Suprapubic skin (tissue), 4 donors: ENCODE data around the gene UGT2A1.

ENCODE experiments used
- POLR2A ChIP-seq, 2 donors: fragments of 450-650 bp; IDR thresholded peaks; one replicate each; pipeline ENCODE4 v1.6.1; 2017; ENCODE audit warnings: antibody characterized with exemption in 2 of 2, mild to moderate bottlenecking in 2 of 2, moderate library complexity in 2 of 2
- POLR2AphosphoS5 ChIP-seq, 3 donors: sonication (generic); formaldehyde crosslinking; IDR thresholded peaks; one replicate each; pipeline ENCODE4 v1.6.1; 2017; ENCODE audit warnings: antibody characterized with exemption in 3 of 3
- TF ChIP-seq, protein P1 (sequence below), 2 donors: fragments of 200-600 bp in 1 of 2; fragments of 450-650 bp in 1 of 2; sonication (generic) in 1 of 2; IDR thresholded peaks; one replicate each; pipeline ENCODE4 v1.5.1; 2016 to 2019; ENCODE audit warnings: antibody characterized with exemption in 2 of 2, mild to moderate bottlenecking in 1 of 2, moderate library complexity in 1 of 2

DNA sequence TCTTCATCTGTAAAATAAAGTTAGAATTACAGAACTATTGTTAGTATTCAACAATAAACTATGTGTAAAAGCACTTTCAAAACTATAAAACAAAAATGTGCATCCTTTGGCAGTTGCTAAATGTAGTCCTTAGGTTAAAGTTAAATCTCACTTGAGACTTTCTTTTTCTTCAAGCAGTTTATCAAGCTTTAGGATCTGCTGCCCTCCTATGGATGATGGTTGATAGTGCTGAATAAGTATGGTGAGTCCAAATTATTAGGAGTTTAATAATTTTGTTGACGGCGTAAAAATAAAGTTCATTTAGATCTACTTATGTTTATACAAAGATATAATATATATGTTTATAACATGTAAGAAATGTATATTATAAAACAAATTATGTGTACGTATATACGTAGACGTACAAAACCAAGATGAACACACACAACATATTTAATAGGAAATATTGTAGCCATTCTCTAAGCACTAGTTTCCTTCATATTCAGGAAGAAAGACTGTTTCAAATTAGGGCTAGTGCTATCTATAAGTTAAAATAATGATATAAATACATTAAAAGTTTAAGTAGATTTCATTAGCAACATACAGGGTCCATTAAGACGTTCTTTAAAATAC is 35.9 kb downstream of the UGT2A1 start:
- TF ChIP-seq POLR2AphosphoS5 (IDR thresholded peaks at IDR 0.05) (no peak), POLR2A (IDR thresholded peaks at IDR 0.05) (no peak)
- TF ChIP-seq, protein P1, sequence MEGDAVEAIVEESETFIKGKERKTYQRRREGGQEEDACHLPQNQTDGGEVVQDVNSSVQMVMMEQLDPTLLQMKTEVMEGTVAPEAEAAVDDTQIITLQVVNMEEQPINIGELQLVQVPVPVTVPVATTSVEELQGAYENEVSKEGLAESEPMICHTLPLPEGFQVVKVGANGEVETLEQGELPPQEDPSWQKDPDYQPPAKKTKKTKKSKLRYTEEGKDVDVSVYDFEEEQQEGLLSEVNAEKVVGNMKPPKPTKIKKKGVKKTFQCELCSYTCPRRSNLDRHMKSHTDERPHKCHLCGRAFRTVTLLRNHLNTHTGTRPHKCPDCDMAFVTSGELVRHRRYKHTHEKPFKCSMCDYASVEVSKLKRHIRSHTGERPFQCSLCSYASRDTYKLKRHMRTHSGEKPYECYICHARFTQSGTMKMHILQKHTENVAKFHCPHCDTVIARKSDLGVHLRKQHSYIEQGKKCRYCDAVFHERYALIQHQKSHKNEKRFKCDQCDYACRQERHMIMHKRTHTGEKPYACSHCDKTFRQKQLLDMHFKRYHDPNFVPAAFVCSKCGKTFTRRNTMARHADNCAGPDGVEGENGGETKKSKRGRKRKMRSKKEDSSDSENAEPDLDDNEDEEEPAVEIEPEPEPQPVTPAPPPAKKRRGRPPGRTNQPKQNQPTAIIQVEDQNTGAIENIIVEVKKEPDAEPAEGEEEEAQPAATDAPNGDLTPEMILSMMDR (IDR thresholded peaks at IDR 0.05) = no peak
